ENCODE results near the gene DPY19L1.
"Not testable (repeated sequence)": the region's sequence is repeated elsewhere in the genome, so short reads cannot be mapped to it uniquely, and the experiment has no call there.

DPY19L1 gene

DNA sequence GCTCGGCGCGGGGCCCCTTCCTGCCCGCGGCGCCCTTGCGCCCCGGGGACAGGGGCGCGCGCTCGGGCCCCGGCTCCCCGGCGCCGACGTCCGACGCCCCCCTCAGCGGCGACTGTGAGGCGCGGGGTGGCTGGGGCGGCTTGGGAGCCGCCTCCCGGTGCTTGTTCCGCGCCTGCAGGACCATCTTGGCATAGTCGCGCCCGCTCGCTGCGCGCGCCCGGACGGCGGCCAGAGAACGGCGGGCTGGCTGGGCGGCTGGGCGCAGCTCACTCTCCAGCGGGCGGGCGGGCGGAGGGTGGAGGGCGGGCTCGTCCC, at the start of gene DPY19L1:
Gene DPY19L1 (minus strand): TSS at position 275 of the 315 bp plus-strand sequence. CDS start 91 bp downstream, at position 184.
- peak within 1 kb of the TSS; percentile 76 for H3K27ac ChIP-seq
- TF ChIP-seq, protein P1, sequence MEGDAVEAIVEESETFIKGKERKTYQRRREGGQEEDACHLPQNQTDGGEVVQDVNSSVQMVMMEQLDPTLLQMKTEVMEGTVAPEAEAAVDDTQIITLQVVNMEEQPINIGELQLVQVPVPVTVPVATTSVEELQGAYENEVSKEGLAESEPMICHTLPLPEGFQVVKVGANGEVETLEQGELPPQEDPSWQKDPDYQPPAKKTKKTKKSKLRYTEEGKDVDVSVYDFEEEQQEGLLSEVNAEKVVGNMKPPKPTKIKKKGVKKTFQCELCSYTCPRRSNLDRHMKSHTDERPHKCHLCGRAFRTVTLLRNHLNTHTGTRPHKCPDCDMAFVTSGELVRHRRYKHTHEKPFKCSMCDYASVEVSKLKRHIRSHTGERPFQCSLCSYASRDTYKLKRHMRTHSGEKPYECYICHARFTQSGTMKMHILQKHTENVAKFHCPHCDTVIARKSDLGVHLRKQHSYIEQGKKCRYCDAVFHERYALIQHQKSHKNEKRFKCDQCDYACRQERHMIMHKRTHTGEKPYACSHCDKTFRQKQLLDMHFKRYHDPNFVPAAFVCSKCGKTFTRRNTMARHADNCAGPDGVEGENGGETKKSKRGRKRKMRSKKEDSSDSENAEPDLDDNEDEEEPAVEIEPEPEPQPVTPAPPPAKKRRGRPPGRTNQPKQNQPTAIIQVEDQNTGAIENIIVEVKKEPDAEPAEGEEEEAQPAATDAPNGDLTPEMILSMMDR (conservative IDR thresholded peaks at IDR 0.05): no peak

DNA sequence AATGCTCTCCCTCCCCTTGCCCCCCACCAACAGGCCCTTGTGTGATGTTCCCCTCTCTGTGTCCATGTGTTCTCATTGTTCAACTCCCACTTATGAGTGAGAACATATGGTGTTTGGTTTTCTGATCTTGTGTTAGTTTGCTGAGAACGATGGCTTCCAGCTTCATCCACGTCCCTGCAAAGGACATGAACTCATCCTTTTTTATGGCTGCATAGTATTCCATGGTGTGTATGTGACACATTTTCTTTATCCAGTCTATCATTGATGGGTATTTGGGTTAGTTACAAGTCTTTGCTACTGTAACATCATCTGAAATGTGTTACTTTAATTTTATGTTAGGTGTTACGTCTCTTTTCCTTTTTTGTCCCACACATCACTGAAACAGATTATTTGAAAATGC, 42.2 kb upstream of the DPY19L1 start:
- H3K27ac ChIP-seq: not testable (repeated sequence)

GRCh38 chr7:35074008-35074407, 36.7 kb upstream of the DPY19L1 start:
- not testable (repeated sequence) for H3K27ac ChIP-seq

DNA sequence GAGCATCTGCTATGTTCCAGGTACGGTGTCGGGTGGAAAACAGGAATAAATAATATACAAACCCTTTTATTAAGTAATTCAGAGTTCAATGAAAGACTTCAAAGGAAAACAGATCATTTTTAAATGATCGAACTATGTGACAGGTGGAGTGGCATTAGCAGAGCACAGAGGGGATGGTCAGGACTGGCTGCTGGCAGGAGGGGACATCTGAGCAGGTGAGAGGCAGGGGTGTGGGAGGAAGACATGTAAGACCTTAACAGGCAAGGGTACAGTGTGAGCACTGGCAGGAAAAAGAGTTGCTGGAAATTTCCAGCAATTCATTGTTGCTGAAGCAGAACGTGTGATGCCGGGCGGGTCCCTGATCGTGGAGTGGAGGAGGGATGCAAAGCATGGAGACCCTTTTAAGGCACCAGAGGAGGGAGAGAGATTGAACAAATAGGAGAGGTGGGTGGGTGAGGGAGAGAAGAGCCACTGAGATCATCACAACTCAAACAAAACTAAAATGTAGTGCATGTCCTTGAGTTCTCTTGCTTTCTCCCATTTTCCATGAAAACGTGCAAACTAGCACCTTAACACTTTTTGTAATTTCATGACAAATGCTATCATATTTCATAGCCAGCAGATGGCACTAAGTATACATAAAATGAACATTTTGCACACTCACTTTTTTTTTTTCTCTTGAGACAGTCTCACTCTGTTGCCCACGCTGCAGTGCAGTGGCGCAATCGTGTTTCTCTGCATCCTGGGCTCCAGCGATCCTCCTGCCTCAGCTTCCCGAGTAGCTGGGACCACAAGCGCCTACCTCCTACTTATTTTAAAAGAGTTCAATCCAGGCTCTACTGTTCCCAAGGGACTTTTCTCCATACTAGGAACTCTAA, 35.9 kb upstream of the DPY19L1 start:
- H3K27ac ChIP-seq: not testable (repeated sequence)
- TF ChIP-seq, protein P1 (conservative IDR thresholded peaks at IDR 0.05): peak; percentile 57

DNA sequence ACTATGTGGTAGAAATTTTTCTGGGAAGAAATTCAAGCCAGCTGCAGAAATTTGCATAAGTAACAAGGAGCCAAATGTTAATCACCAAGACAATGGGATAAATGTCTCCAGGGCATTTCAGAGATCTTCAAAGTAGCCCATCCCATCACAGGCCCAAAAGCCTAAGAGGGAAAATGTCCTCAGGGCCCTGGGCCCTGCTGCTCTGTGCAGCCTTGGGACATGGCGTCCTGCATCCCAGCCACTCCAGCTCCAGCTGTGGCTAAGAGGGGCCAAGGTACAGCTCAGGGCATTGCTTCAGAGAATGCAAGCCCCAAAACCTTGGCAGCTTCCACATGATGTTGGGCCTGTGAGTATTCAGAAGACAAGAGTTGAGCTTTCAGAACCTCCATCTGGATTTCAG, 31.8 kb upstream of the DPY19L1 start:
- H3K27ac ChIP-seq: not testable (repeated sequence)

DNA sequence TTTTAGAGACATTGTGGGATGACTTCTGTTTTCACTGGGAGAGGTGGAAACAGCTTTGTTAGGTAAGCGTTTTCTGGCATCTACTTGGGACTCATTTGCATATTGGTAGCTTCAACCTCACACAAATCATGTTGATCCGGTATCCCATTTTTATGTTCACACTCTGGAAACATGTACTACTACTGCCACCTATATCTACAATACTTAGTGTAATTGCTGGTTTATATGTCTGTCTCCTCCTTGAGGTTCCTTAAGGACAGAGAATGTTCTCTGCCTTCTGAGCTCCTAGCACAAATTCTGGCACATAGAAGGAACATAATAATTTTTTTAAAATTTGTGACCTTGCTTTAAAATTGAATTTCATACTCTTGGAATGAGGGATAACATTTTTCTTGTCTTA, 28.1 kb upstream of the DPY19L1 start:
- TF ChIP-seq, protein P1 (conservative IDR thresholded peaks at IDR 0.05): 0 out of 2 replicates have a peak, but pooled peaks have one; percentile 11
- not testable (repeated sequence) for H3K27ac ChIP-seq

GRCh38 chr7:35058571-35058970, 21.3 kb upstream of the DPY19L1 start:
- H3K27ac ChIP-seq: not testable (repeated sequence)

DNA sequence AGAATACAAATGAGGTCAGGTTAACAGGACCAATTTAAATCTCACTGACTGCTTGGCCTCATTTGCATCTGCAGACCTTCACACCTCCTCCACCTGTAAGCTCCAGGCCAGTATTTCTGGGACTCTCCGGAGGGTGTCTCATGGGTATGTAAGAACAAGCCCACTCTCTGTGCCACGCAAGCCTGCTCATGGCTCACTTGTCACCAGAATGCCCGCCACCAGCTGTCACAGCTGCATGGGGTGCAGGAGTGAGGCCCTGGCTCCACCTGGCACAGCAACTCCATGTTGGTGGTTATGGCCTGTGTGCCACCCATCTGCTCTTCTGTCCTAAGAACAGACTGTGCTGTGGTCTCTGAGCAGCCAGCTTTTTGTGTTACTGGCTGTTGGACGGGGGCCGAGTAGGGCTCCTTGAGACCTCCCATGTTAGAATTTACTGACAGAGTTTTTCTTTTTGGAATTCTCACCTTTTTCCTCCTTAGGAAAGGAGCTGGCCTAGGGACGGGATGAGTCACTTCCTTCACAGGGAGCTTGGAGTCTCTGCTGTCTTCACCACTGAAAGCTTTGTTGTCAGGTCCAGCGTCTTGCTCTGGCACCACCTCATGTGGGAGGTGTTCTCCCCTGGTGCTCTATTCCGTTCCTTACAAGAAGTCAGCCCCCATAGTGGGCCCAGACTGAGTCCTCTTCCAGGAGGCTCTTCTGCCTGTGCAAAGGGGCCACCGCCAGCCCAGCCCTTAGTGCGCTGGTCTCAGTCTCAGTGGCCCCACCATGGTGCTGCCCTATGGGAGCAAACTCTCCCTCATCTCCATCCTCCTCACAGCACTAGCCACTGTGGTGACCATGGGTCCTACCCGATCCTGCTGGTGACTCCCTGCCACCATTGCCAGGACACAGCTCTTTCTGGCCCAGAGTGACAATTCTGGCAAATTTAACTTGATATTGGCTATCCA, 20.5 kb upstream of the DPY19L1 start:
- not testable (repeated sequence) for H3K27ac ChIP-seq

DNA sequence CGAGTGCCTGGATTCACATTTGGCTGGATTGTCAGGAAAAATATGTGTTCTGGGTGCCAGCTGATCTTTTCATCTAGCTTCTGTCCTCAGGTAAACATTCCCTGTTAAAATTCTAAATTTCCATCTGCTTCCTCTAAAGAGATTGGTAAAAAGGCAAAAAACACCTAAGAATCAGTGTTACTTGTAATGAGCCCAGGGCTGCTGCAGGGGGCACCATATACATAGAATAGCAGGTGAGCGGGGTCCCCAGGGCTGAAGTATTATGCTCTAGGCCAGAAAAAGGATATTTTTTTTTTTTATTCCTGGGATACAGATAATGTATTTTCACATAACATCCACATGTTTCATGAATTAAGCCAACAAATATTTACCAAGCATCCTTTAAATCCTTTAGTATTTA, 18.4 kb upstream of the DPY19L1 start:
- not testable (repeated sequence) for H3K27ac ChIP-seq

DNA sequence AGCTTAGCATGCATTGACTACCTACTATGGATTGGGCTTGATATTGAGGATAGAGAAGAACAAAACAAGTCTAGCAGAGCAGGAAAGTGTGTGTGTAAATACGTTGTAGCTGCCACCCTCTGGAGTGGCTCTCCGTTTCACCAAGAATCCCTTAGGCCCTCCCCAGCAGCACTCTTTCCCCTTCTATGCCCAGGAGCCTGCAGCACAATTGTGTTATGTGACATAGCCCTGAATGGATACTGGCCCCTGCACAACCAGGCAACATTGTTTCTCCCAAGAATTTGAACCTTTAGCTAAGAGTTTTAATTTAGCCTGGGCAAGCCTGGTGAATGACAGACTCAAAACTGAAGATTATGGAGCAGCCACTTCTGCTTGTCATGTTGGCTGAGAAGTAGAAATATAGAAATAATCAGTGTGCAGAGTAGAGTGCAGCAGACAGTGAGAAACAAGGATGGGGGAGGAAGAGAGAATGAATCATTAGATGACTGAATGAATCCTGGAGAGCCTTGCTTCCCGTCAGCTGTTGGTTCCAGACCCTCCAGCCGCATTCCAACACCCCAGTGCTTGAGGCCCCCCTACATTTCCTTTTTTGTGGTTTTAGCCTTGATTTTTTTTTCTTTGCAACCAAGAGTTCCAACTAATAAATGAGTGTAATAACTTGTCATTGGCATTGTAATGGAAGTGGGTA, 16.3 kb upstream of the DPY19L1 start:
- not testable (repeated sequence) for H3K27ac ChIP-seq

GRCh38 chr7:35048390-35048789, 11.1 kb upstream of the DPY19L1 start:
- H3K27ac ChIP-seq: not testable (repeated sequence)

- H3K27ac ChIP-seq: not testable (repeated sequence)
Observed at GRCh38 chr7:35047912-35048305, 10.6 kb upstream of the DPY19L1 start.

GRCh38 chr7:35047263-35047911, 10.1 kb upstream of the DPY19L1 start:
- H3K27ac ChIP-seq: not testable (repeated sequence)

GRCh38 chr7:35043301-35043700, 6.0 kb upstream of the DPY19L1 start:
- H3K27ac ChIP-seq: not testable (repeated sequence)

Measured in VCaP (cell line).